B cell (primary cell): ENCODE results near the gene GNAI3. TPM values are rescaled to one million over a fixed set of nuclear protein-coding genes. Genes with fewer than 3 reads are reported as not detected.

Experiments used
- ATAC-seq: fragments of 200-7000 bp; cut with Tn5 transposase; one replicate; pipeline ENCODE4 v1.10.0; 2021; ENCODE audit warnings: low read depth, mild to moderate bottlenecking, moderate number of reproducible peaks, moderate library complexity
- CTCF ChIA-PET: fragments of 350-600 bp; sonication (Branson Sonifier 250); formaldehyde crosslinking; loops from one replicate; lab custom pipeline; 2021; ENCODE audit warnings: antibody characterized with exemption, inconsistent platforms; lab: Charles Lee
- POLR2A ChIA-PET: fragments of 350-600 bp; sonication (Branson Sonifier 250); formaldehyde crosslinking; loops from one replicate; lab custom pipeline; 2021; ENCODE audit warnings: antibody characterized with exemption; lab: Charles Lee
- DNase-seq: peaks from one replicate; pipeline ENCODE4 v3.0.0; 2013
- H2AFZ ChIP-seq: 2 replicates; pipeline ENCODE4 v1.6.1; 2012; ENCODE audit warnings: mild to moderate bottlenecking, low read depth, low read length; ENCODE audit not compliant: insufficient read depth, poor library complexity, severe bottlenecking
- H3K27ac ChIP-seq, 2 donors: 1 replicate in 1 of 2; 2 replicates in 1 of 2; pipeline ENCODE4 v1.5.1; 2012 to 2013; ENCODE audit warnings: low read length in 2 of 2, mild to moderate bottlenecking in 2 of 2, moderate library complexity in 1 of 2
- H3K27me3 ChIP-seq, 4 experiments: fragments of 200-600 bp in 1 of 4; sonication (generic) in 1 of 4; replicated peaks in 1 of 4; 1 replicate in 2 of 4; 2 replicates in 2 of 4; pipeline versions ENCODE4 v1.6.1 to v1.7.0; 2013 to 2016; ENCODE audit warnings: low read length in 3 of 4, mild to moderate bottlenecking in 2 of 4, mixed read lengths in 1 of 4, moderate library complexity in 1 of 4; ENCODE audit not compliant: insufficient read depth in 4 of 4, control insufficient read depth in 3 of 4; ENCODE audit errors: control extremely low read depth in 1 of 4
- H3K36me3 ChIP-seq, 2 experiments: replicated peaks in 1 of 2; 1 replicate in 1 of 2; 2 replicates in 1 of 2; pipeline versions ENCODE4 v1.6.1 to v1.7.1; 2013; ENCODE audit warnings: low read length in 1 of 2; ENCODE audit not compliant: insufficient read depth in 2 of 2, control insufficient read depth in 1 of 2; ENCODE audit errors: control extremely low read depth in 1 of 2, extremely low read depth in 1 of 2
- H3K4me1 ChIP-seq, 2 donors: fragments of 200-600 bp in 1 of 2; sonication (generic) in 1 of 2; 1 replicate in 1 of 2; 2 replicates in 1 of 2; pipeline versions ENCODE4 v1.5.1 to v1.6.1; 2013 to 2017; ENCODE audit warnings: low read length in 2 of 2; ENCODE audit not compliant: control insufficient read depth in 2 of 2, insufficient read depth in 2 of 2
- H3K4me2 ChIP-seq: replicated peaks from 2 replicates; pipeline ENCODE3; 2012; ENCODE audit warnings: mild to moderate bottlenecking, low read depth, low read length; ENCODE audit not compliant: poor library complexity, severe bottlenecking
- H3K4me3 ChIP-seq, 5 experiments: fragments of 200-600 bp in 1 of 5; sonication (generic) in 1 of 5; 1 replicate in 3 of 5; 2 replicates in 2 of 5; pipeline versions ENCODE4 v1.5.1 to v1.7.0; 2011 to 2016; ENCODE audit warnings: low read length in 4 of 5, mild to moderate bottlenecking in 4 of 5, low read depth in 2 of 5, control low read depth in 1 of 5, moderate library complexity in 1 of 5; ENCODE audit not compliant: insufficient read depth in 1 of 5; ENCODE audit errors: control extremely low read depth in 1 of 5, extremely low read depth in 1 of 5
- H3K79me2 ChIP-seq: fragments of 200-600 bp; sonication (generic); one replicate; pipeline ENCODE4 v1.6.0; 2016; ENCODE audit warnings: low read length; ENCODE audit not compliant: control insufficient read depth, insufficient read depth
- H3K9ac ChIP-seq: fragments of 200-600 bp; sonication (generic); 2 replicates; pipeline ENCODE4 v1.6.1; 2017; ENCODE audit warnings: mild to moderate bottlenecking, low read length, moderate library complexity
- H3K9me3 ChIP-seq, 3 donors: one replicate each; pipeline versions ENCODE4 v1.6.1 to v1.7.1; 2013; ENCODE audit warnings: low read length in 2 of 3; ENCODE audit not compliant: control insufficient read depth in 2 of 3, insufficient read depth in 1 of 3; ENCODE audit errors: control extremely low read depth in 1 of 3
- H4K20me1 ChIP-seq: 2 replicates; pipeline ENCODE4 v1.6.0; 2012; ENCODE audit warnings: mild to moderate bottlenecking, low read length; ENCODE audit not compliant: insufficient read depth, control insufficient read depth, poor library complexity, severe bottlenecking
- H3K27ac Mint-ChIP-seq: one replicate; pipeline ENCODE4 v1.8.0; 2021; ENCODE audit warnings: mixed read lengths
- H3K27me3 Mint-ChIP-seq: one replicate; pipeline ENCODE4 v1.8.0; 2021; ENCODE audit warnings: mixed read lengths
- H3K4me1 Mint-ChIP-seq: one replicate; pipeline ENCODE4 v1.8.0; 2021; ENCODE audit warnings: mixed read lengths
- H3K4me3 Mint-ChIP-seq: one replicate; pipeline ENCODE4 v1.8.0; 2021; ENCODE audit warnings: mixed read lengths
- H3K9me3 Mint-ChIP-seq: one replicate; pipeline ENCODE4 v1.8.0; 2022; ENCODE audit warnings: mixed read lengths; ENCODE audit not compliant: insufficient read depth
- EZH2 ChIP-seq: IDR thresholded peaks from 2 replicates; pipeline ENCODE4 v1.6.1; 2012; ENCODE audit warnings: borderline replicate concordance, low read depth, mild to moderate bottlenecking, moderate library complexity, low read length; ENCODE audit not compliant: insufficient read depth, poor library complexity, severe bottlenecking
- WGBS: methylation state at CpG from one replicate; pipeline ENCODE4 v1.1.5; 2013; ENCODE audit warnings: missing lambda C conversion rate; ENCODE audit not compliant: insufficient coverage; 5-methylcytosine and 5-hydroxymethylcytosine counted together
- intact Hi-C: fragments of 100-400 bp; cut with micrococcal nuclease; formaldehyde crosslinking; loops from one replicate; pipeline ENCODE4 v1.10.0; 2022
- polyA plus RNA-seq: library from polyadenylated mRNA; depleted of rRNA; stranded (reverse); fragments of >200 nt; gene quantifications from 2 replicates; pipeline ENCODE4 v1.2.3, GENCODE V29; 2012
- total RNA-seq, 2 donors: library from RNA; stranded (reverse); fragments of 120-200 nt in 1 of 2; gene quantifications; 1 replicate in 1 of 2; 2 replicates in 1 of 2; pipeline versions ENCODE4 v1.2.3 to v1.2.4, GENCODE V29; 2013 to 2022
- TF ChIP-seq, protein P1 (sequence below): fragments of 200-600 bp; IDR thresholded peaks from one replicate; pipeline ENCODE4 v1.8.0; 2022; ENCODE audit warnings: antibody characterized with exemption, mild to moderate bottlenecking

The GNAI3 gene
- total and polyA plus RNA-seq, 2 donors (not counting 1 experiment from before 2014, with no cell fraction given) = 1.6 to 8.5 TPM

GRCh38 chr1:109630081-109630897 is 81.9 kb downstream of the GNAI3 start:
- Mint-ChIP-seq H3K27me3 (no peaks in the 10 kb centered on the region), H3K4me1 (peaks cover 11% of the 10 kb centered on the region), H3K9me3 (no peaks in the 10 kb centered on the region), H3K4me3 (no peak overlapping the region), H3K27ac (no peak overlapping the region)
- Histone ChIP-seq H3K27ac (no peak overlapping the region), H3K4me2 (no peak overlapping the region), H3K27me3 (no peaks in the 10 kb centered on the region), H4K20me1 (no peaks in the 10 kb centered on the region), H3K9me3 (no peaks in the 10 kb centered on the region), H3K4me3 (no peak overlapping the region), H2AFZ (no peak overlapping the region), H3K4me1 (peaks cover 0 to 3% of the 10 kb centered on the region in 2 donors), H3K9ac (no peak overlapping the region), H3K36me3 (peaks cover 0 to 50% of the 10 kb centered on the region in 2 experiments), H3K79me2 (no peaks in the 10 kb centered on the region)
- CTCF ChIA-PET = interaction anchor here (0.8 to 16.5 kb wide), 14 partner anchors 10 to 353 kb away, joined by 3 to 276 read pairs (median 5); partner anchors contain the start of genes AMPD2, GNAI3, GNAT2 and GPR61
- DNase-seq (peak; percentile 44), ATAC-seq (peak; percentile 21)
- intact Hi-C loops = no loop called here
- TF ChIP-seq, protein P1, sequence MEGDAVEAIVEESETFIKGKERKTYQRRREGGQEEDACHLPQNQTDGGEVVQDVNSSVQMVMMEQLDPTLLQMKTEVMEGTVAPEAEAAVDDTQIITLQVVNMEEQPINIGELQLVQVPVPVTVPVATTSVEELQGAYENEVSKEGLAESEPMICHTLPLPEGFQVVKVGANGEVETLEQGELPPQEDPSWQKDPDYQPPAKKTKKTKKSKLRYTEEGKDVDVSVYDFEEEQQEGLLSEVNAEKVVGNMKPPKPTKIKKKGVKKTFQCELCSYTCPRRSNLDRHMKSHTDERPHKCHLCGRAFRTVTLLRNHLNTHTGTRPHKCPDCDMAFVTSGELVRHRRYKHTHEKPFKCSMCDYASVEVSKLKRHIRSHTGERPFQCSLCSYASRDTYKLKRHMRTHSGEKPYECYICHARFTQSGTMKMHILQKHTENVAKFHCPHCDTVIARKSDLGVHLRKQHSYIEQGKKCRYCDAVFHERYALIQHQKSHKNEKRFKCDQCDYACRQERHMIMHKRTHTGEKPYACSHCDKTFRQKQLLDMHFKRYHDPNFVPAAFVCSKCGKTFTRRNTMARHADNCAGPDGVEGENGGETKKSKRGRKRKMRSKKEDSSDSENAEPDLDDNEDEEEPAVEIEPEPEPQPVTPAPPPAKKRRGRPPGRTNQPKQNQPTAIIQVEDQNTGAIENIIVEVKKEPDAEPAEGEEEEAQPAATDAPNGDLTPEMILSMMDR = peak; percentile 29
- no peak for TF ChIP-seq EZH2
- POLR2A ChIA-PET = interaction anchor here (0.6 to 1.0 kb wide), 5 partner anchors 15 to 404 kb away, joined by 3 to 7 read pairs (median 5); partner anchors contain the start of gene STRIP1
- WGBS = 97% methylated on average over 18 of the region's 30 CpGs
